ENCODE measurements around the gene TBC1D28. TPM values are rescaled to one million over a fixed set of nuclear protein-coding genes. Genes with fewer than 3 reads are reported as not detected.
A peak's percentile ranks its signal among the peaks of the same experiment; 100 is the strongest.
"Not testable (repeated sequence)": the region's sequence is repeated elsewhere in the genome, so short reads cannot be mapped to it uniquely, and the experiment has no call there.

Gene TBC1D28
- total RNA-seq, 2 experiments from 2014 or later = not detected

DNA sequence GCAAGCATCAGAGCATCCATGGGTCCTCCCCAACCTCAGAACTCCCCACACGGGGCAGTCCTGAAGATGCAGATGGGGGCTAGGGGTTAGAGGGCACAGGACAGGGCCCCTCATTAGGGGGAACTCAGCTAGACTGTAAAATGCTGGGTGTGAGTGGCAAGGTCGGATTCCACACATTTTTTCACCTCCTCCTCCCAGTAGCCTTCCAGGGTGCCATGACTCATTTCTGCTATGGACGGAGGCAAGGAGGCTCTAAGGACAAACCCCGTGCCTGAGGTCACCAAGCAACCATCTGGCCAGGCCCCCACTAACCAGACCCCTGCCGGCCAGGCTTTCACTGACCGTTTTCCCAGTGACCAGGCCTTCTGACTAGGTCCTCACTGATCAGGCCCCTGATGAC lies 1.1 kb downstream of the TBC1D28 start:
- H3K27me3 Mint-ChIP-seq (ENCODE audit: low read depth); H3K9me3 Mint-ChIP-seq (ENCODE audit: insufficient read depth); ATAC-seq; H3K4me1 Mint-ChIP-seq (ENCODE audit: low read depth); H3K36me3 Mint-ChIP-seq (ENCODE audit: low read depth); H3K4me3 Mint-ChIP-seq; DNase-seq; CTCF ChIA-PET; H3K27ac Mint-ChIP-seq; POLR2A ChIA-PET: not testable (repeated sequence)

DNA sequence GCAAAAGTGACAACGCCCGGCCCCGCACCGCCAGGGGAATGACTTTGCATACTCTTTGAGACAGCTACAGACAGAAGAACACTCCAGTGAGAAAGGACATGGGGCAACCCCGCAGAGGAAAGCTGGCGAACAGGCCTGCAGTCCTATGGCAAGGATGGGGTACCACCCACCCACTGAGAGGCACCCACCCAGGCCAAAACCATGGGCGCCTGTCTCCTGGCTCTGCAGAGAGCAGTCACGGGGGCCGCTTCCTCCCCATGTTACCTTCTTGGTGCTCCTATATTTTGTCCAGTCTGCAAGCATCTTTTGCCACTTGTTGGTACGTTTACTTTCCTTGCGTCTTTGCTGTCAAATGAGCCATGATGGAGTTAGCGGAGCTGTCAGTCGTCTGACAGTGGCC lies 5.8 kb downstream of the TBC1D28 start:
- POLR2A ChIA-PET; H3K9me3 Mint-ChIP-seq (ENCODE audit: insufficient read depth); ATAC-seq; H3K4me1 Mint-ChIP-seq (ENCODE audit: low read depth); DNase-seq; H3K27ac Mint-ChIP-seq; H3K4me3 Mint-ChIP-seq; H3K36me3 Mint-ChIP-seq (ENCODE audit: low read depth); CTCF ChIA-PET: not testable (repeated sequence)
- peaks cover 13% of the 10 kb centered on the region for H3K27me3 Mint-ChIP-seq (ENCODE audit: low read depth)

DNA sequence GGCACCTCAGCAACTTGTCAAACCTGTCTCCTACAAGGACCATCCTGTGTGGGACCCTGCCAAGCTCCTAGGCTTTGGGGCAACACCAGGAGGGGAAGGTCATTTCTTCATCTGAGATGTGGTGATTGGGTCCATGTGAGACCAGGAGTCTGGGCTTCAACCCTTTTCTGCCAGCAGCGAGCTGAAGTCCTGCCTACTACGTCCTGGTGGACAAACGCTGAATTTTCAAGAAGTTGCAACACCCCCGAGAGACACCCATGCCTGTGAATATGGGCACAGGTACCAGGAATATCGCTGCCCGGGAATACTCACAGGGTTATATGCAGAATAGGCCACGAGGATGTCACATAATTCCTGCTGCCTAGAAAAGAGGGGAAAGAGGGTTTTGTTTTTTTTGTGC lies 8.0 kb downstream of the TBC1D28 start:
- H3K4me1 Mint-ChIP-seq (ENCODE audit: low read depth); CTCF ChIA-PET; H3K4me3 Mint-ChIP-seq; H3K36me3 Mint-ChIP-seq (ENCODE audit: low read depth); H3K9me3 Mint-ChIP-seq (ENCODE audit: insufficient read depth); DNase-seq; ATAC-seq; H3K27ac Mint-ChIP-seq; POLR2A ChIA-PET: not testable (repeated sequence)
- H3K27me3 Mint-ChIP-seq (ENCODE audit: low read depth) = peaks cover 13% of the 10 kb centered on the region

DNA sequence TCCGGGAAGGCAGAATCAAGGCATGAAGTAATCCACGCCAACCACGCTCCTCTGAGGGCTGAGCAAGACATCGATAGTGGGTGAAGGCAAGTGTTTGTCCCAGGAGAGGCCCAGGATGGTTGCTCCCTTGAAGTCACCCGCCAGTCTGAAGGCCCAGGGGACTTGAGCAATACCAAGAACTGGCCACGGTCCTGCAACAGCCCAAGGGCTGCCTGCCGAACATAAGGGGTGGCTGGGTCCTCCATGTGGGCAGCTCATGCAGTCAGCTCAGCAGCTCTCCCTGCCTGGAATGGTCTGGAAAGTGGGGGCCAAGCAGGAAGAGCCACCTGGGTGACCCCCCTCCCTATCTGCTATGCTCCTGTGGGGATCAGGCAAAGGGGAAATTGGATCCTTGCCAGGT lies 8.4 kb downstream of the TBC1D28 start:
- ATAC-seq; DNase-seq; H3K4me3 Mint-ChIP-seq; H3K9me3 Mint-ChIP-seq (ENCODE audit: insufficient read depth); H3K36me3 Mint-ChIP-seq (ENCODE audit: low read depth); POLR2A ChIA-PET; H3K4me1 Mint-ChIP-seq (ENCODE audit: low read depth); H3K27ac Mint-ChIP-seq; CTCF ChIA-PET: not testable (repeated sequence)
- peaks cover 13% of the 10 kb centered on the region for H3K27me3 Mint-ChIP-seq (ENCODE audit: low read depth)

DNA sequence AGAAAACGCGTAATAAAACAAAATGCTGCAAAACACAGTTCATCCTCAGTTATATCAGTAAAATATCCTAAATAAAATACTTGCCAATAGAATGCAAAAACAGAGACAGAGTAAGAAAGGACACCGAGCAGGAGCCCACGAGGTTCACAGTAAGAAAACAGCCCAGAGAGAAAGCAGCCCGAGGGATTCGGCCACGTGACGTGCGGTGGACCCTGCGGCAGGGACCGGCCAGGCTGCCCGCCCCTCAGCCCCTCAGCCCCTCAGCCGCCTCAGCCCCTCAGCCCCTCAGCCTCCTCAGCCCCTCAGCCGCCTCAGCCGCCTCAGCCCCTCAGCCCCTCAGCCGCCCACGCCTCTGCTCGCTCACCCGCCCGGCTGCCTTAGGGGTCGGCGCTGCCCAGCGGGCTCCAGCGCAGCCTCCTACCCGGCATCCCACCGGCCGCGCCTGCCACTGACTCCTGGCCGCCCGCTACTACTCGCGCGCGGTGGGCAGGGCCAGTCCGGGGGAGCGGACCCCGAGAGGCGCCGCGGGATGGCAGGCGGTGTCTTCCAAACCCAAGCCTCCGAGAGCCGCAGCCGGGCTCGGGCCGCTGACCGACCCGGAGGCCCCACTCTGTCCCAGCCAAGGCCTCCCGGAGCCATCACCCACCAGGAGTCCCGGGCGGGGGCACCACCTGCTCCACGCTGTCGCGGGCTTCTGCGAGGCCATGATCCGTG lies 9.5 kb downstream of the TBC1D28 start:
- H3K27me3 Mint-ChIP-seq (ENCODE audit: low read depth) = peaks cover 13% of the 10 kb centered on the region
- CTCF ChIA-PET; DNase-seq; H3K27ac Mint-ChIP-seq; POLR2A ChIA-PET; H3K36me3 Mint-ChIP-seq (ENCODE audit: low read depth); H3K4me1 Mint-ChIP-seq (ENCODE audit: low read depth); H3K4me3 Mint-ChIP-seq; H3K9me3 Mint-ChIP-seq (ENCODE audit: insufficient read depth): not testable (repeated sequence)
- ATAC-seq = peak; percentile 23

DNA sequence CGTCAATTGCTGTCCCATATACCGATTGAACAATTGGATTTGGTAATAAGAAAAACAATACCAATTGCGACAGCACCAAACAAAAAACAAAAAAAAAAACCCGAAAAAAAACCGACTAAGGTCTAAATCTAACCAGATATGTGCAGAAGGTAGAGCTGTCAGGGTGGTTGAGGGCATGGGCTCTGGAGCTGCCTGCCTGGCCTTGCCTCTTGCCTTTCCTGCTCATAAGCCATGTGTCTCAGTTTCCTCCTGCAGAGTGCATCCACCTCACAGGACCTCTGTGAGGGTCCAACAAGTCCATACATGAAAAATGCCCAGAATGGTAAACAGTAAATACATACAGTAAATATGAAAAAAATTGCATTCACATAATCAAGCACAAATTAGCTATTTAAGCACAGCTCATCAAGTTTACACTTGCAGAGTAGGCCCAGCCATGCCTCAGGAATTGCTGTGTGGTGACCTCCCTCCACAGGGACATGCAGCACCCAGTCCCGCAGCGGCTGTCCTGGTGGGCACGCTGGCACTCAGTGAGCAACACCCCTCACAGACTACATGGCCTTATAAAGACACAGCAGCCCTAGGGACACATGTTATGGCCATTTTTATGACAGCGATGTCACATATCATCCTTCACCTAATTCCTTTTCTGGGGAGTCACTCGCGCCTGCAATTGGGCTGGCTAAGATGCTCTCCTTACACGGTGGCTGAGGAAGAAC lies 17.9 kb downstream of the TBC1D28 start:
- Mint-ChIP-seq H3K27me3 (ENCODE audit: low read depth) (peaks cover 7% of the 10 kb centered on the region), H3K27ac (no peak overlapping the region), H3K9me3 (ENCODE audit: insufficient read depth) (no peaks in the 10 kb centered on the region), H3K4me1 (ENCODE audit: low read depth) (peaks cover 10% of the 10 kb centered on the region), H3K4me3 (no peak overlapping the region), H3K36me3 (ENCODE audit: low read depth) (no peaks in the 10 kb centered on the region)
- POLR2A ChIA-PET = no interaction called here
- CTCF ChIA-PET = interaction anchor here (0.6 to 2.0 kb wide), 16 partner anchors 66 to 695 kb away, joined by 3 to 8 read pairs (median 4); no protein-coding TSS in a partner anchor
- DNase-seq (no peak), ATAC-seq (no peak)

DNA sequence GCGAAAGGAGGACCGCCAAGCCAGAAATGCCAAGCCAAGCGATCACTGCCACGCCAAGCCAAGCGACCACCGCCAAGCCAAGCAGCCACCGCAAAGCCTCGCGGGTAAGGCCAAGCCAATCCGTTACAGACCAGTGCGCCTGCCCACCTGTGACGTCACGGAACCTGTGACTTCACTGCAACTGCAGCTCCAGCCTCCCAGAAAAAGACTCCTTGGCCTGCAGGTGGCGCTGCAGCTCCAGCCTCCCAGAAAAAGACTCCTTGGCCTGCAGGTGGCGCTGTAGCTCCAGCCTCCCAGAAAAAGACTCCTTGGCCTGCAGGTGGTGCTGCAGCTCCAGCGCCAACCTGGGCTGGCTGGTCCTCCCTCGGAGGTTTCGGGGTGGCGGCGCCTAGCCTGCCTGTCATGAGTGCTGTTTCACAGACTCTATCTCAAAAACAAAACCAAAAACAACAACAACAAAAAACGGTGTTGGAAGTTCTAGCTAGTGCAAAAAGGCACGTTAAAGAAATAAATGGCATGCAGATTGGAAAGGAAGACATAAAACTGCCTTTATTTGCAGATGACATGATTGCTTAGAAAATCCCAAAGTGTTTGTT lies 18.6 kb downstream of the TBC1D28 start:
- H3K27me3 Mint-ChIP-seq (ENCODE audit: low read depth); H3K9me3 Mint-ChIP-seq (ENCODE audit: insufficient read depth); POLR2A ChIA-PET; H3K36me3 Mint-ChIP-seq (ENCODE audit: low read depth): not testable (repeated sequence)
- peaks cover 10% of the 10 kb centered on the region for H3K4me1 Mint-ChIP-seq (ENCODE audit: low read depth)
- peak; percentile 95 for DNase-seq
- H3K27ac Mint-ChIP-seq = peak overlapping the region; percentile 91
- CTCF ChIA-PET = interaction anchor here (0.6 to 2.0 kb wide), 18 partner anchors 67 to 695 kb away, joined by 3 to 8 read pairs (median 4); no protein-coding TSS in a partner anchor
- peak overlapping the region; percentile 81 for H3K4me3 Mint-ChIP-seq
- peak; percentile 96 for ATAC-seq

DNA sequence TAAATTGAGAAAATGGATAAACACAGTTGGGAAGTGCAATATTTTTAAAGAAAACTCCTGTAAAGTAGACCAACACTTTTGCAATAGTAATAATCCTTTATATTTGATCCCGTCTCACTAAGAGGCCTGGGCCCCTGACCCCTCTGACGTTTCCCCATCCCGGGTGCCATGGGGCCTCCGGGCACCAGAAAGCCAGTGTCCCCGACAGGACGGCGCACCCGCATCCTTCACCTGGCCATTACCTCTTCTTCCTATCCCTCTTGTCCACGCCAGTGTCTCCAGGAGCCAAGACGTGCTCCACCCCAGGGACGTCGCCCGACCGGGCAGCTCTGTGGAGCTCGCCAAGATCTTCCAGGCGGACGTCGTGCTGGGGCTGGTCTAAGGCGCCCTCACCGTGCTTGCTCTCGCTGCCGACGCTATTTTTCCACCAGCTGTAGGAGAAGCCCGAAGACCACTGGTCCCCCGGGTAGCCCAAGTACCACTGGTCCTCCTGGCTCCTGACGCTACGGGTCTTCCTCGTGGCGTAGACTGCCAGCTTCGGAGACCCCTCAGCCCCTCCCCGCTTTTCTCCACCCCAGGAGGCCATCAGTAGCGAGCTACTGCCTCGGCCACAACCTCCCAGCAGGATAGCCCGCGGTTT lies 19.2 kb downstream of the TBC1D28 start:
- peak; percentile 59 for ATAC-seq
- DNase-seq; H3K36me3 Mint-ChIP-seq (ENCODE audit: low read depth); H3K9me3 Mint-ChIP-seq (ENCODE audit: insufficient read depth); POLR2A ChIA-PET; H3K27me3 Mint-ChIP-seq (ENCODE audit: low read depth): not testable (repeated sequence)
- H3K4me3 Mint-ChIP-seq = peak overlapping the region; percentile 81
- CTCF ChIA-PET = interaction anchor here (1.0 to 2.0 kb wide), 12 partner anchors 68 to 696 kb away, joined by 3 to 8 read pairs (median 4); no protein-coding TSS in a partner anchor
- peak overlapping the region; percentile 91 for H3K27ac Mint-ChIP-seq
- H3K4me1 Mint-ChIP-seq (ENCODE audit: low read depth) = peaks cover 10% of the 10 kb centered on the region

DNA sequence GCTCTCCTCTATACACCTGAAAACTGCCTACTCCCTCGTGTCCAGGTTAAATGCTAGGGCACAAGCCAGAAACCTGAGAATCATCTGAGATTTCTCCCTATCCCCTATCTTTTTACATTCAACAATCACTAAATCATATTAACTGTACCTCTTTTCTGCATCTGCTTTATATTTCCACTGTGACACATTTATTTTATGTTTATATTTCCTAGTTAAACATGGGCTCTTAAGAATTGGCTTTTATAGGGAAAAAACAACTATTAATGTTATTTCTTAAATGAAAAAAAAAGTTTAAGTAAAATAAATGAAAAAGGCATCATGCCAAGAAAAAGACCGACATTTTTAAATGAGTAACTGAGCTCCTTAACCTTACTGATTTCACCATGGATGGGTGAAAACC lies 26.6 kb downstream of the TBC1D28 start:
- POLR2A ChIA-PET; H3K36me3 Mint-ChIP-seq (ENCODE audit: low read depth); ATAC-seq; H3K27me3 Mint-ChIP-seq (ENCODE audit: low read depth); DNase-seq; H3K27ac Mint-ChIP-seq; H3K9me3 Mint-ChIP-seq (ENCODE audit: insufficient read depth); H3K4me3 Mint-ChIP-seq; CTCF ChIA-PET; H3K4me1 Mint-ChIP-seq (ENCODE audit: low read depth): not testable (repeated sequence)

DNA sequence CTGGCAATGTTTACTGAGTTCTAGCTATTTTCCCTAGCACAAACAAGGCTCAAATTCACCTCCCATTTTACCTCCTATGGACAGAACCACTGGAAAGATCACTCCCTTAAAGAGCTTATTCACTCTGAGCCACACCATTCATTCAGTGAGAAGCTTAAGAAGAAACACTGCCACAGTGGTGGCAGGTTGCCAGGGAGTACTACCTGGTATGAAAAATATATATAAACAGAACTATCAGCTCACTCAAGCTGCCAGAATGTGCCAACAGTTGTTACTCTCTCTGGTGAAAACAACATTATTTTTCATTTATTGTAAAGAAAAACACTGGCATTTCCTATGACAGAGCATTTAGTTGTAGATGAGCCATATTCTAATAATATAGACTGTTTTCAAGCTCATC lies 31.2 kb downstream of the TBC1D28 start:
- H3K4me1 Mint-ChIP-seq (ENCODE audit: low read depth); H3K27ac Mint-ChIP-seq; H3K9me3 Mint-ChIP-seq (ENCODE audit: insufficient read depth); ATAC-seq; H3K27me3 Mint-ChIP-seq (ENCODE audit: low read depth); POLR2A ChIA-PET; H3K4me3 Mint-ChIP-seq; H3K36me3 Mint-ChIP-seq (ENCODE audit: low read depth); CTCF ChIA-PET; DNase-seq: not testable (repeated sequence)

DNA sequence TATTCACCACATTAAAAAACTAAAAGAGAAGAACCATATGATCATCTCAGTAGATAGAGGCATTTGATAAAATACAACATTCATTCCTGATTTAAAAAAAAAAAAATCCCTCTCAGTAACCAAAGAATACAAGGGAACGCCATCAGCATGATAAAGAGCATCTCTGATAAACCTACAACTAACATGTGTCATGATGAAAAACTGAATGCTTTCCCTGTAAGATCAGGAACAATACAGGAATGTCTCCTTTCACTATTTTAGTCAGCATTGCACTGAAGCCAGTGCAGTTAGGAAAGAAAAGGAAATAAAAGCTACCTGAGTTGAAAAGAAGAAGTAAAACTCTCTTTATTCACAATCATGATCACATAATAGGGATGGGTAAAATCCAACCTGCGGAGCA lies 51.1 kb downstream of the TBC1D28 start:
- CTCF ChIA-PET; H3K9me3 Mint-ChIP-seq (ENCODE audit: insufficient read depth); H3K36me3 Mint-ChIP-seq (ENCODE audit: low read depth); H3K27ac Mint-ChIP-seq; POLR2A ChIA-PET; DNase-seq; ATAC-seq; H3K4me3 Mint-ChIP-seq; H3K4me1 Mint-ChIP-seq (ENCODE audit: low read depth); H3K27me3 Mint-ChIP-seq (ENCODE audit: low read depth): not testable (repeated sequence)

Data from activated CD8-positive, alpha-beta T cell treated with anti-CD3 and anti-CD28 coated beads, Interleukin-2, amount 10 ng/mL, durations not matched to agents 7 days and 5 days (primary cell).